ENCODE measurements around the gene DSE. TPM values are rescaled to one million over a fixed set of nuclear protein-coding genes. Genes with fewer than 3 reads are reported as not detected.

Gene DSE
- polyA plus RNA-seq, 3 donors = 14.6 to 36.5 (median 28.4) TPM

DNA sequence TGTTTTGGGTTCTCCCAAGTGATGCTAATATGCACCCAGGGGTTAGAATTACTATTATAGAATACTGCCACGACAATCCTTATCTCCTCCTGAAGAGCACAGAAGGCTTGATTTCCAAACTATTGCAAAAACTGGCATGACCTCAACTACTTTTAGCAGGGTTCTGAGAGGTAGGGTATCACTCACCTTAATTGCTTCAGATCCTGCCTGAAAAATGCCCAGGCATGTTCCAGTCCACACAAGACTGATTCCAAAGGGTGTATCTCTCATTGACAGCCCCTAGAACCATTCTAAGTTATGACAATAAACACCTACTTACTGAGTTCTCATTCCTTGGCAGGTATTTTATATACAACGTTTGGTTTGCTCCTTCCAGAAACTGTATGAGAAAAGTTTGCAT is 5.0 kb upstream of the DSE start:
- peaks cover 61% of the 10 kb centered on the region for H3K4me1 Mint-ChIP-seq
- Histone ChIP-seq H3K4me1 (ENCODE audit: control insufficient read depth in 1 of 2, insufficient read depth in 2 of 2, low read length in 2 of 2) (peaks cover 58 to 81% of the 10 kb centered on the region in 2 donors), H4K20me1 (ENCODE audit: insufficient read depth, low read length) (no peaks in the 10 kb centered on the region), H3K36me3 (replicated peaks in 1 of 2; ENCODE audit: control insufficient read depth in 1 of 2, insufficient read depth in 2 of 2, low read length in 2 of 2) (no peaks in the 10 kb centered on the region), H3K27me3 (ENCODE audit: control insufficient read depth in 2 of 2, insufficient read depth in 2 of 2, low read length in 2 of 2) (no peaks in the 10 kb centered on the region), H2AFZ (ENCODE audit: insufficient read depth, low read depth, low read length, poor library complexity, severe bottlenecking) (no peak overlapping the region), H3K4me2 (replicated peaks; ENCODE audit: extremely low read depth, low read length, poor library complexity, severe bottlenecking) (no peak overlapping the region), H3K4me3 (replicated peaks in 1 of 3; ENCODE audit: low read depth in 2 of 3, low read length in 3 of 3) (no peak overlapping the region), H3K79me2 (ENCODE audit: insufficient read depth, low read length) (no peaks in the 10 kb centered on the region), H3K9me3 (replicated peaks in 1 of 2; ENCODE audit: control insufficient read depth in 1 of 2, insufficient read depth in 1 of 2, low read length in 2 of 2) (no peaks in the 10 kb centered on the region), H3K27ac (ENCODE audit: low read depth in 1 of 2, low read length in 2 of 2) (no peak overlapping the region), H3K9ac (ENCODE audit: insufficient read depth, low read length, poor library complexity, severe bottlenecking) (no peak overlapping the region)
- no peaks in the 10 kb centered on the region for H3K27me3 Mint-ChIP-seq (ENCODE audit: low read depth in 3 of 3)
- TF ChIP-seq, protein P1, sequence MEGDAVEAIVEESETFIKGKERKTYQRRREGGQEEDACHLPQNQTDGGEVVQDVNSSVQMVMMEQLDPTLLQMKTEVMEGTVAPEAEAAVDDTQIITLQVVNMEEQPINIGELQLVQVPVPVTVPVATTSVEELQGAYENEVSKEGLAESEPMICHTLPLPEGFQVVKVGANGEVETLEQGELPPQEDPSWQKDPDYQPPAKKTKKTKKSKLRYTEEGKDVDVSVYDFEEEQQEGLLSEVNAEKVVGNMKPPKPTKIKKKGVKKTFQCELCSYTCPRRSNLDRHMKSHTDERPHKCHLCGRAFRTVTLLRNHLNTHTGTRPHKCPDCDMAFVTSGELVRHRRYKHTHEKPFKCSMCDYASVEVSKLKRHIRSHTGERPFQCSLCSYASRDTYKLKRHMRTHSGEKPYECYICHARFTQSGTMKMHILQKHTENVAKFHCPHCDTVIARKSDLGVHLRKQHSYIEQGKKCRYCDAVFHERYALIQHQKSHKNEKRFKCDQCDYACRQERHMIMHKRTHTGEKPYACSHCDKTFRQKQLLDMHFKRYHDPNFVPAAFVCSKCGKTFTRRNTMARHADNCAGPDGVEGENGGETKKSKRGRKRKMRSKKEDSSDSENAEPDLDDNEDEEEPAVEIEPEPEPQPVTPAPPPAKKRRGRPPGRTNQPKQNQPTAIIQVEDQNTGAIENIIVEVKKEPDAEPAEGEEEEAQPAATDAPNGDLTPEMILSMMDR (IDR thresholded peaks at IDR 0.05) = no peak
- peaks cover 0 to 4% (median 0%) of the 10 kb centered on the region in 7 donors for H3K9me3 Mint-ChIP-seq
- WGBS (ENCODE audit: insufficient coverage) = no CpG with 5 or more reads among the region's 2 CpGs
- no peaks in the 10 kb centered on the region for H3K36me3 Mint-ChIP-seq
- DNase-seq = no peak
- intact Hi-C loops (cut with micrococcal nuclease) = no loop called here
- no peak overlapping the region for H3K4me3 Mint-ChIP-seq
- H3K27ac Mint-ChIP-seq = no peak overlapping the region

DNA sequence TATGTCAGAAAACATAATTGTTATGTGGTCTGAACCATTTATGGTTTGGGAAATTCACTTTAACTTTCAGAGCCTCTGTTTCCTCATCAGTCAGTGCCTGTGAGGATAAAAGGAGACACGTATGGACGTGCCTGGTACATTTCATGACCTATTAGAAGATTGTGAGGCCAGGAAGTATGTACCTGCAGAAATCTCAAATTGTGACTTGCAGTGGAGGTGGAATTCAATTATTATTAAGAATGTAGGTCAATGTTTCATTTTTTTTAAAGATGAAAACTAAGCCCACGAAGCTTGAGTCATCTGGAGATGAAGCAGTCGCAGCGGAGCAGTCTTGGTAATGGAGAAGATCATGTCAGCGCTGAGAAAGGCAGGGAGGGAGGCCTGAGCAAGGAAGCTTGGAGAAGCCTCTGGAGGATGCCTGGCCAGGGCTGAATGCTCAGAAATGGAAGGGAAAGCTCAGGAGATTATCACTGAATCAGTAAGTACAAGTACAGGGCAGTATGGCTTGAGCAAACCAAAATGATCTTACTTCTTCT is 3.9 kb upstream of the DSE start:
- Histone ChIP-seq H3K27ac (ENCODE audit: low read depth in 1 of 2, low read length in 2 of 2) (no peak overlapping the region), H3K27me3 (ENCODE audit: control insufficient read depth in 2 of 2, insufficient read depth in 2 of 2, low read length in 2 of 2) (no peaks in the 10 kb centered on the region), H3K4me3 (replicated peaks in 1 of 3; ENCODE audit: low read depth in 2 of 3, low read length in 3 of 3) (no peak overlapping the region), H3K4me1 (ENCODE audit: control insufficient read depth in 1 of 2, insufficient read depth in 2 of 2, low read length in 2 of 2) (peaks cover 60 to 78% of the 10 kb centered on the region in 2 donors), H3K9ac (ENCODE audit: insufficient read depth, low read length, poor library complexity, severe bottlenecking) (no peak overlapping the region), H3K36me3 (replicated peaks in 1 of 2; ENCODE audit: control insufficient read depth in 1 of 2, insufficient read depth in 2 of 2, low read length in 2 of 2) (no peaks in the 10 kb centered on the region), H3K4me2 (replicated peaks; ENCODE audit: extremely low read depth, low read length, poor library complexity, severe bottlenecking) (no peak overlapping the region), H3K79me2 (ENCODE audit: insufficient read depth, low read length) (peaks cover 8% of the 10 kb centered on the region), H4K20me1 (ENCODE audit: insufficient read depth, low read length) (no peaks in the 10 kb centered on the region), H3K9me3 (replicated peaks in 1 of 2; ENCODE audit: control insufficient read depth in 1 of 2, insufficient read depth in 1 of 2, low read length in 2 of 2) (no peaks in the 10 kb centered on the region), H2AFZ (ENCODE audit: insufficient read depth, low read depth, low read length, poor library complexity, severe bottlenecking) (no peak overlapping the region)
- TF ChIP-seq, protein P1 (IDR thresholded peaks at IDR 0.05) = no peak
- Mint-ChIP-seq H3K4me3 (no peak overlapping the region), H3K36me3 (no peaks in the 10 kb centered on the region), H3K4me1 (peaks cover 63% of the 10 kb centered on the region), H3K27ac (peak overlapping the region in 4 of 7 donors; percentile 21 to 49 (median 36)), H3K27me3 (ENCODE audit: low read depth in 3 of 3) (no peaks in the 10 kb centered on the region), H3K9me3 (peaks cover 0 to 4% (median 0%) of the 10 kb centered on the region in 7 donors)
- no peak for DNase-seq
- 99% methylated on average over 6 of the region's 6 CpGs for WGBS (ENCODE audit: insufficient coverage)
- intact Hi-C loops (cut with micrococcal nuclease) = no loop called here
